VCaP (cell line): ENCODE measurements around the gene ASB10.

ENCODE experiments used
- H3K27ac ChIP-seq: fragments of 450-650 bp; 2 replicates; pipeline ENCODE4 v1.5.1; 2017
- TF ChIP-seq, protein P1 (sequence below): fragments of 450-650 bp; conservative IDR thresholded peaks from 2 replicates; pipeline ENCODE4 v1.5.1; 2017; ENCODE audit warnings: mild to moderate bottlenecking, moderate library complexity

ASB10 gene

DNA sequence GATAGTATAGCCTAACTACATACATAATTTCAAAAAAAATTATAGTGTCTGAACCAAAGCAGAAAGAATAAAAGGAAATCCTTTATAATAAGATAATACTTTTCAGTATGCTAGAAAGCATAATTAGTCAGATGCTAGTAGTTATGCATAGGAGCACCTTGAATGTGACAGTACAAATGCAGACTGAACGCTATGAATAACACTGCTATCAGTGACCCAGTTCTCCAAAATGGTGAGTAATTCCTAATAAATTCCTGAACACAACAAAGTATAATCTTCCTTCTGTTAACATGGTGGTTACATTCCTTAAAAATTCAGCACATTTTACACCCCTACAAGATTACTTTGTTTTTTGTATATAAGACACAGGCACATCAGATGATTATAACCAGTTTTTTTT, 44.0 kb upstream of the ASB10 start:
- H3K27ac ChIP-seq = peak overlapping the region; percentile 93
- TF ChIP-seq, protein P1, sequence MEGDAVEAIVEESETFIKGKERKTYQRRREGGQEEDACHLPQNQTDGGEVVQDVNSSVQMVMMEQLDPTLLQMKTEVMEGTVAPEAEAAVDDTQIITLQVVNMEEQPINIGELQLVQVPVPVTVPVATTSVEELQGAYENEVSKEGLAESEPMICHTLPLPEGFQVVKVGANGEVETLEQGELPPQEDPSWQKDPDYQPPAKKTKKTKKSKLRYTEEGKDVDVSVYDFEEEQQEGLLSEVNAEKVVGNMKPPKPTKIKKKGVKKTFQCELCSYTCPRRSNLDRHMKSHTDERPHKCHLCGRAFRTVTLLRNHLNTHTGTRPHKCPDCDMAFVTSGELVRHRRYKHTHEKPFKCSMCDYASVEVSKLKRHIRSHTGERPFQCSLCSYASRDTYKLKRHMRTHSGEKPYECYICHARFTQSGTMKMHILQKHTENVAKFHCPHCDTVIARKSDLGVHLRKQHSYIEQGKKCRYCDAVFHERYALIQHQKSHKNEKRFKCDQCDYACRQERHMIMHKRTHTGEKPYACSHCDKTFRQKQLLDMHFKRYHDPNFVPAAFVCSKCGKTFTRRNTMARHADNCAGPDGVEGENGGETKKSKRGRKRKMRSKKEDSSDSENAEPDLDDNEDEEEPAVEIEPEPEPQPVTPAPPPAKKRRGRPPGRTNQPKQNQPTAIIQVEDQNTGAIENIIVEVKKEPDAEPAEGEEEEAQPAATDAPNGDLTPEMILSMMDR = no peak

DNA sequence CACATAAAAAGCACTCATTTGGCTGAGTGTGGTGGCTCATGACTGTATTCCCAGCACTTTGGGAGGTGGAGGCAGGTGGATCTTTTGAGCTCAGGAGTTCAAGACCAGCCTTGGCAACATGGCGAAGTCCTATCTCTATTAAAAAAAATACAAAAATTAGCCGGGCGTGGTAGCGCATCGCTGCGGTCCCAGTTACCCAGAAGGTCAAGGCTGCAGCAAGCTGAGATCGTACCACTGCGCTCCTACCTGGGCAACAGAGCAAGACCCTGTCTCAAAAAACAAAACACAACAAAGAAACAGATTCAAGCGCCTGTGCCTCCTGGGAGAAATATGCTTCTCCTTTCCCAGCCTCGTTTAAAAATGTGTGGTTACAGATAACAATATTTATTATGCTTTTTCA, 42.2 kb upstream of the ASB10 start:
- TF ChIP-seq, protein P1 = no peak
- no peak overlapping the region for H3K27ac ChIP-seq

DNA sequence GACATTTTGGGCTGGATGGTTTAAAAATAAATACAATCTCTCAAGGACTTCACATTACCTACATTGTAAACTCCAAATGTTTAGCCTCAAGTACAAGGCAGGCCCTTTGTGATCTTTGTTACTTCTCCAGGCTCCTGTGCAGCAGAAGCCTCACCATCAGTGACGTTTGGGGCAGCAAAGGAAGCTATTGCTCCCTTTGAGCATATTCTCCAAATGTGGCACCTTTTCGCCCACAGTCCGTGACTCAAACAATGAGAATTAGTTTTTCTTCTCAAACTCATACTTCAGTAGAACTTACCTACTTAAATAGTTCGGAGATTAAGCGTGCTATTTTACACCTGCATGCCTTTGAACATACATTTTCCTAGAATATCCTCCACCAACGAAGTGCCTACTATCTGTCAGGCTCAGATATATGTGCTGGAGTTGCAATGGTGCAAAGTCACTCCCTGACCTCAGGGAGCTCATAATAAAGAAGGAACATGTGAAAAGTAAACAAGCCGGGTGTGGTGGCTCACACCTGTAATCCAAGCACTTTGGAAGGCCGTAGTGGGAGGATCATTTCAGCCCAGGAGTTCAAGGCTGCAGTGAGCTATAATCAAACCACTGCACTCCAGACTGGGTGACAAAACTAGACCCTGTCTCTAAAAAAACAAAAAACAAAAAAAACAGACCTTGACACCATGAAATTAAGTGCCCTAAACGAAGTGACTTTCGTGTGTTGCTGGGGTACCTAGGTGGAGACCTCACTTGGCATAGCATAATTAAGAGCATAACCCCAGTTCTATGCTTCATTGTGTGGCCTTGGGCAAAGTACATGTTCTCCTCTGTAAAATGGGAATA, 41.2 kb upstream of the ASB10 start:
- TF ChIP-seq, protein P1 = no peak
- peak overlapping the region; percentile 84 for H3K27ac ChIP-seq

DNA sequence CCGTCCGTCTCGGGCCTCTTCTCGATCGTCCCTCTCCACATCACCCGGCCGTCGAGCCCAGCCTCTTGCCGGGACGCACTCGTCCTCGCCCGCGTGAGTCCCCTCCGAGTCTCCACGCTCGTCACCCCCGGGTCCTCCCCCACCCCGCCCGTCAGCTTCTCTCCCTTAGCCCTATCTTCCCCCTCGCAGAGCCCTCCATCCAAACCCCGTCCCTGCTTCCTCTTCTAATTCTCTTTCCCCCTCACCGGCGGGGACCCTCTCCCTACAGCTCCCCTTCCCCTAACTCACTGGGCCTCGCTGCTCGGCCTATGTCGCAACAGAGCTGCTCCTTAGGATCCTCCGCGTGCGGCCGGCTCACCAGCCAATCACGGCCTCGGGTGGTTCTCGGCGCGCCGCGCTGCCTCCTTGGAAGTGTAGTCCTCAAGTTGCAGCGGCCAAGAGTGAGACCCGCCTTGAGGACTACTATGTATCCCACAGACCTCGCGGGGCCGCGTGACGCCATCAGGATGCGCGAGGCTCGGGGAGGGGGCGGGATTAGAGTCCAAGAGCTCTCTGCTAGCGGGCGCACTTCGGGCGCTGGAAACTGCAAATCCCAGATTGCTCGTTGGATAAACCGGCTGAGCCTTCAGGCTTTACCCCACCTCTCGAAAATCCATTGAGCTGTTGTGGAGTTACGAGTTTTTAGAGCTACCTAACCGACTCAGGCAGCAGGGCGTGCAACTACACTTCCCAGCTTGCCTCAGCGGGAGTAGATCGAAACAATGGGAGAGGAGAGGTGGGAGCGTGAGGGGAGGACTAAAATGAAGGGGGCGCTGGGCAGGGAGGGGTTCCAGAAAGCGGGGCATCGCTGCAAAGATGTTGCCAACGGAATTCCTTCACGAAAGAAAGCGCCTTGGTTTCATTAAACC, 40.1 kb upstream of the ASB10 start, which contains the start of gene ABCF2:
TSS of gene ABCF2 (minus strand) at position 331 of the 908 bp plus-strand sequence. CDS start 747 bp downstream, outside the sequence.
- TF ChIP-seq, protein P1 = no peak
- peak within 1 kb of the TSS; percentile 84 for H3K27ac ChIP-seq

DNA sequence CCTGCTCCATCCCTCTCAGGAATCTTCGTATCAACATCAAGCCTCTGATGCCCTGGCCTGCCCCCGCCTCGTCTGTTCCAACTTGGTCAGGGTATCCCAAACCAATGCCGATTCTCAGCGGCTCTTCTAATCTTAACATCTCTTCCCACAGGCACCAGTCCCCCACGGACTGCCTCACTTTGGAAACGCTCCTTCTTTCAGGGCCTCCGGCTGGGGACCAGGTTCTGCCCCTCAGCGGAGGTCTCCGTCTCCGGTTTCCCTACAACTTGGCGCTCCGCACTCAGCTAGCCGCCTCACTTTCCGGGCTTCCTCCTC, 39.5 kb upstream of the ASB10 start:
- TF ChIP-seq, protein P1 = no peak
- peak overlapping the region; percentile 84 for H3K27ac ChIP-seq

DNA sequence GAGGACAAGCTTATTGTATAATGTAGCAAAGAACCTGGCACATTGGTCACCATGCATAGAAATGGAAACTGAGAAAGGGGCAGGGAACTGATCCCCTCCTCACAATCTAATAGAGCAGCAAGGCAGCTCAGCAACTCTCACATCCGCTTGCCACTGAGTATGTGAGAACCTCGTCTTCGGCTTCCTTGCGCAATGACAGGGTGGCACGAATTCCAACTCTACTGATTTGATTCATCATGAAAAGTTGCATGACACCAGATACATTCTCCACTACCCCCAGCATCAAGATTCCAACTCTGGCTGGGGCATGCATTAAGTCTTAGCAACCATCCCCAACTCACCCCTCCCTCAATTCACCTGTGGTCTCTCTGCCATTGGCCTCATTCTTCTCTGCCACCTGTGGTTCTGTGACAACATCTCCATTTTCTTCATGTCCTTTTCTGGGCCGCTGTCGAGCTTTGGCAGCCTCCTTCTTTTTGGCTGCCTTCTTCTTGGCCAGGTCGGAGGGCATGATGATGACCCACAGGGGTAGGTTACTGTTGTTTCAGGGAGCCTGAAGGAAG, 39.0 kb upstream of the ASB10 start:
- TF ChIP-seq, protein P1 = no peak
- peak overlapping the region; percentile 84; the same call in 1 of the 2 replicates for H3K27ac ChIP-seq

DNA sequence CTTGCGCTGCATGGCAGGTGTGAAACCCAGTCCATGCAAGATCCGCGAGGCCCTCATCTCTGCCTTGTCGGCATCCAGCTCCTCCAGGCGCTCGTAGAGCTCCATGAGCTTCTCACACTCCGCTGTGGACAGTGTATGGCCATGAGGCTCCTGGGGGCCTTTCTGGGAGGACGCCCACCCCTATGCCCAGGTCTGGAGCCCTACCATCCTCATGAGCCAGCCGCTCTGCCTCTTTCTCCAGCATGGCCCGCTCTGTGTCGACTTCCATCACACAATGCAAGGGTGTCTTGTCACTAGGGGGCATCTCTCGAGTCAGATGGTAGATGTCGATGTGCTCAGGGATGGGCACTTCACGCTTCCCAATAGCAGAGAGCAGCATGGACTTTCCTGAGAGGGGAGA, 36.7 kb upstream of the ASB10 start:
- TF ChIP-seq, protein P1 = no peak
- H3K27ac ChIP-seq = no peak overlapping the region
